ENCODE measurements around the gene LAT.

LAT gene

GRCh38 chr16:28951410-28951943 is 33.4 kb upstream of the LAT start:
- H4K20me1 ChIP-seq (ENCODE audit: insufficient read depth, low read length, poor library complexity, severe bottlenecking): peaks cover 35% of the 10 kb centered on the region
- H3K4me2 ChIP-seq (ENCODE audit: low read depth, low read length, poor library complexity, severe bottlenecking): peak overlapping the region; percentile 99
- no peaks in the 10 kb centered on the region for H3K9me3 ChIP-seq (ENCODE audit: insufficient read depth, low read depth, low read length)
- H2AFZ ChIP-seq (ENCODE audit: low read length): peak overlapping the region; percentile 78; the same call in 1 of the 2 replicates
- H3K4me1 ChIP-seq (ENCODE audit: insufficient read depth, low read length, poor library complexity, severe bottlenecking): peaks cover 33% of the 10 kb centered on the region
- peaks cover 29% of the 10 kb centered on the region for H3K36me3 ChIP-seq (ENCODE audit: insufficient read depth, low read length)
- H3K9me2 ChIP-seq (replicated peaks; ENCODE audit: low read depth, low read length): no peaks in the 10 kb centered on the region
- peak overlapping the region; percentile 100 for H3K4me3 ChIP-seq (ENCODE audit: low read length, poor library complexity, severe bottlenecking)
- H3F3A ChIP-seq (ENCODE audit: low read depth): 0 out of 2 replicates have a peak, but pooled peaks cover 3% of the 10 kb centered on the region
- peak overlapping the region; percentile 95 for H3K9ac ChIP-seq (ENCODE audit: low read depth, low read length, poor library complexity, severe bottlenecking)
- no peaks in the 10 kb centered on the region for H3K27me3 ChIP-seq (ENCODE audit: insufficient read depth, low read length, poor library complexity, severe bottlenecking)
- TF ChIP-seq CTCF (conservative IDR thresholded peaks at IDR 0.05; ENCODE audit: low read length): no peak
- TF ChIP-seq EZH2phosphoT487 (IDR thresholded peaks at IDR 0.05; ENCODE audit: borderline replicate concordance): no peak
- H3K79me2 ChIP-seq (ENCODE audit: insufficient read depth, low read length): peaks cover 54% of the 10 kb centered on the region

GRCh38 chr16:28958216-28958615 is 26.6 kb upstream of the LAT start:
- Histone ChIP-seq H3K36me3 (ENCODE audit: insufficient read depth, low read length) (peaks cover 78% of the 10 kb centered on the region), H4K20me1 (ENCODE audit: insufficient read depth, low read length, poor library complexity, severe bottlenecking) (peaks cover 16% of the 10 kb centered on the region), H3K9me3 (ENCODE audit: insufficient read depth, low read depth, low read length) (no peaks in the 10 kb centered on the region), H3F3A (ENCODE audit: low read depth) (no peaks in the 10 kb centered on the region), H3K79me2 (ENCODE audit: insufficient read depth, low read length) (peaks cover 31% of the 10 kb centered on the region), H3K9ac (ENCODE audit: low read depth, low read length, poor library complexity, severe bottlenecking) (no peak overlapping the region), H3K4me1 (ENCODE audit: insufficient read depth, low read length, poor library complexity, severe bottlenecking) (peaks cover 17% of the 10 kb centered on the region), H3K27me3 (ENCODE audit: insufficient read depth, low read length, poor library complexity, severe bottlenecking) (no peaks in the 10 kb centered on the region), H3K4me3 (ENCODE audit: low read length, poor library complexity, severe bottlenecking) (no peak overlapping the region), H2AFZ (ENCODE audit: low read length) (no peak overlapping the region), H3K4me2 (ENCODE audit: low read depth, low read length, poor library complexity, severe bottlenecking) (no peak overlapping the region), H3K9me2 (replicated peaks; ENCODE audit: low read depth, low read length) (no peaks in the 10 kb centered on the region)
- no peak for TF ChIP-seq CTCF (conservative IDR thresholded peaks at IDR 0.05; ENCODE audit: low read length)
- TF ChIP-seq EZH2phosphoT487 (IDR thresholded peaks at IDR 0.05; ENCODE audit: borderline replicate concordance): no peak

- H3K36me3 ChIP-seq (ENCODE audit: insufficient read depth, low read length): peaks cover 79% of the 10 kb centered on the region
- H3K9me3 ChIP-seq (ENCODE audit: insufficient read depth, low read depth, low read length): no peaks in the 10 kb centered on the region
- H3F3A ChIP-seq (ENCODE audit: low read depth): no peaks in the 10 kb centered on the region
- no peak overlapping the region for H3K4me2 ChIP-seq (ENCODE audit: low read depth, low read length, poor library complexity, severe bottlenecking)
- peaks cover 11% of the 10 kb centered on the region for H3K4me1 ChIP-seq (ENCODE audit: insufficient read depth, low read length, poor library complexity, severe bottlenecking)
- no peak overlapping the region for H3K9ac ChIP-seq (ENCODE audit: low read depth, low read length, poor library complexity, severe bottlenecking)
- H3K9me2 ChIP-seq (replicated peaks; ENCODE audit: low read depth, low read length): no peaks in the 10 kb centered on the region
- H3K27me3 ChIP-seq (ENCODE audit: insufficient read depth, low read length, poor library complexity, severe bottlenecking): no peaks in the 10 kb centered on the region
- no peak overlapping the region for H2AFZ ChIP-seq (ENCODE audit: low read length)
- H4K20me1 ChIP-seq (ENCODE audit: insufficient read depth, low read length, poor library complexity, severe bottlenecking): peaks cover 10% of the 10 kb centered on the region
- H3K4me3 ChIP-seq (ENCODE audit: low read length, poor library complexity, severe bottlenecking): no peak overlapping the region
- TF ChIP-seq CTCF (conservative IDR thresholded peaks at IDR 0.05; ENCODE audit: low read length) (no peak), EZH2phosphoT487 (IDR thresholded peaks at IDR 0.05; ENCODE audit: borderline replicate concordance) (no peak)
- H3K79me2 ChIP-seq (ENCODE audit: insufficient read depth, low read length): peaks cover 25% of the 10 kb centered on the region
These were observed 26.0 kb upstream of the LAT start for GRCh38 chr16:28958836-28959235.
